HEK293 (cell line): Measurements from ENCODE around the gene MYLK2.

ENCODE experiments used
- PRDM1 ChIP-seq: fragments of 450-650 bp; formaldehyde crosslinking; IDR thresholded peaks from 2 replicates; pipeline ENCODE4; 2016; ENCODE audit warnings: missing biosample characterization, missing genetic modification characterization
- PRDM2 ChIP-seq: fragments of 450-650 bp; formaldehyde crosslinking; IDR thresholded peaks from 2 replicates; pipeline ENCODE4 v1.5.1; 2016; ENCODE audit warnings: missing biosample characterization, missing genetic modification characterization, borderline replicate concordance
- ZFP3 ChIP-seq: fragments of 450-650 bp; formaldehyde crosslinking; IDR thresholded peaks from 2 replicates; pipeline ENCODE4 v1.5.1; 2016; ENCODE audit warnings: low read depth, missing biosample characterization, missing genetic modification characterization
- ZNF16 ChIP-seq: fragments of 450-650 bp; formaldehyde crosslinking; IDR thresholded peaks from 2 replicates; pipeline ENCODE4 v1.5.1; 2016; ENCODE audit warnings: low read depth, missing biosample characterization, missing genetic modification characterization
- ZNF416 ChIP-seq: fragments of 450-650 bp; formaldehyde crosslinking; IDR thresholded peaks from 2 replicates; pipeline ENCODE4 v1.5.1; 2016; ENCODE audit warnings: missing biosample characterization, missing genetic modification characterization

GRCh38 chr20:31803552-31804291 lies 15.4 kb upstream of the MYLK2 start:
- TF ChIP-seq ZFP3 (tag by site-specific recombination) (no peak), ZNF16 (tag by site-specific recombination) (no peak), PRDM2 (no peak), ZNF416 (tag by site-specific recombination) (no peak), PRDM1 (tag by site-specific recombination) (no peak)
